ENCODE results near the gene KRT24.

DNA sequence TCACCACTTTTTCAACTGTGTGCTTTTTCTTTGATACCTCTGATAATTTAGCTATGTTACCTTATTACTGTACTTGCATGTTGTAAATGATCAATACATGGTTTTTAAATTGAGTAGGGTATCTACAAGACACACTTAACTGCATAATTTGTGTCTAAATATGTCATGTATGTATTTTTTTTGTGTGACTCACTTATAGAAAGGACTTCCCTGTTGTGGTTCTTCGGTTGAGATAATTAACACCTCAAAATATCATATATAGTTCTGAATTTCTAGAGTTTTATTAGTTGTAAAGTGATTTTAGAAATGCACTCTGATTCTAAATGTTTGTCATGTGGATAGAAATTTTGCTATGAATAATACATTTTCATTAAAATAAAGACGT is 24.0 kb downstream of the KRT24 start:
- TF ChIP-seq POLR2A (IDR thresholded peaks at IDR 0.05) = no peak
- TF ChIP-seq, protein P1, sequence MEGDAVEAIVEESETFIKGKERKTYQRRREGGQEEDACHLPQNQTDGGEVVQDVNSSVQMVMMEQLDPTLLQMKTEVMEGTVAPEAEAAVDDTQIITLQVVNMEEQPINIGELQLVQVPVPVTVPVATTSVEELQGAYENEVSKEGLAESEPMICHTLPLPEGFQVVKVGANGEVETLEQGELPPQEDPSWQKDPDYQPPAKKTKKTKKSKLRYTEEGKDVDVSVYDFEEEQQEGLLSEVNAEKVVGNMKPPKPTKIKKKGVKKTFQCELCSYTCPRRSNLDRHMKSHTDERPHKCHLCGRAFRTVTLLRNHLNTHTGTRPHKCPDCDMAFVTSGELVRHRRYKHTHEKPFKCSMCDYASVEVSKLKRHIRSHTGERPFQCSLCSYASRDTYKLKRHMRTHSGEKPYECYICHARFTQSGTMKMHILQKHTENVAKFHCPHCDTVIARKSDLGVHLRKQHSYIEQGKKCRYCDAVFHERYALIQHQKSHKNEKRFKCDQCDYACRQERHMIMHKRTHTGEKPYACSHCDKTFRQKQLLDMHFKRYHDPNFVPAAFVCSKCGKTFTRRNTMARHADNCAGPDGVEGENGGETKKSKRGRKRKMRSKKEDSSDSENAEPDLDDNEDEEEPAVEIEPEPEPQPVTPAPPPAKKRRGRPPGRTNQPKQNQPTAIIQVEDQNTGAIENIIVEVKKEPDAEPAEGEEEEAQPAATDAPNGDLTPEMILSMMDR (IDR thresholded peaks at IDR 0.05 in 4 of 5, conservative IDR thresholded peaks at IDR 0.05 in 1 of 5) = no peak
